ENCODE results near the gene PTPN4.

GRCh38 chr2:119859528-119859927 lies 99.8 kb downstream of the PTPN4 start:
- no peak for TF ChIP-seq CTCF (IDR thresholded peaks at IDR 0.05)
- no peak for TF ChIP-seq POLR2A (IDR thresholded peaks at IDR 0.05)

Data from esophagus squamous epithelium (tissue), 4 donors.